ENCODE measurements around the gene TUT1.
"Not testable (repeated sequence)": the region's sequence is repeated elsewhere in the genome, so short reads cannot be mapped to it uniquely, and the experiment has no call there.

TUT1 gene

DNA sequence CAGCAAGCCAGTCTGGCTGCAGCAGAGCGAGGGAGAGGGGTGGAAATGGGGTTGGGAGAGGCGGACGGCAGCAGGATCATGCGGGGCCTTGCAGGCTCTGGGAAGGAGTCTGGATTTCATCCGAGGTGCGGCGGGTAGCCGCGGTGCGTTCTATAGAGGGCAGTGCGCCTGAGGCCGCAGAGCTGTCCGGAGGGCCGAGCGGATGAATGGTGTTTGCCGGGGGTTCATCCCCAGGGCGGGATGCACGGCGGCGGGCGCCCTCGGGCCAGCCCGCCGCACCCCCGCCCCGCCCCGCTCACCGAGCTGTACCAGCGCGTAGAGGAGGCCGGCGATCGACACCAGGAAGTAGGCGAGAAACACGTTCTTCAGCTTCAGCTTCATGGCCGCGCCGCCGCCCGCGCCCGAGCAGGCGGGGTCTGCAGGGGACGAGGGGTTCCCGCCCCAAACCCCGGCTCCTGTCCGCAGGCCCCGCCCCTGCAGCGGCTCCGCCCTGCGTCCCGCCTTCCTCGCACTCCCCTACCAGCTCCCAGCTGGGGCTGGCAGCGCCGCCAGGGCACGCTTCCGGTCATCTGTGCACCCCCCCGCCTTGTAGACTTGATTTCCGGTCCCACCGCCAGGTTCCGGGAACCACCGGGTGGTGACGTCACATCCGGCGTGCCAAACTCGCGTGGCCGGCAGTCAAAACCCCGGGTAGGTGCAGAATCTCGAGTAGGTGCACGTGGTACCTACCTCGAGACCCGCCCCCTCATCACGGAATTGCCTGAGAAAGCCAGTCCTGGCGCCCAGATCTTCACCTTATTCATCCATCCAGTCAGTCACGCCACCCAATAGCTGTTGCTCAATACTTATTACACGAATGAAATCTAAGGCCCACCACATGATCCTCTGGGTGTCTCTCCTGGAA is 30.5 kb upstream of the TUT1 start, which contains the start of gene B3GAT3:
TSS of gene B3GAT3 (minus strand) at position 420 of the 904 bp plus-strand sequence. CDS start at position 381, 39 bp downstream.
- Histone ChIP-seq H3K18ac (ENCODE audit: low read length) (peak within 1 kb of the TSS; percentile 87), H2BK120ac (ENCODE audit: low read depth, low read length) (peak within 1 kb of the TSS; percentile 47), H2BK15ac (ENCODE audit: low read length) (no peak within 1 kb of the TSS), H3K27me3 (ENCODE audit: control insufficient read depth in 3 of 3, insufficient read depth in 3 of 3, low read depth in 1 of 3, low read length in 3 of 3) (no peaks in the 10 kb centered on the region), H3K27ac (replicated peaks; ENCODE audit: low read length) (peak within 1 kb of the TSS; percentile 66), H2BK5ac (ENCODE audit: low read length) (peak within 1 kb of the TSS; percentile 91), H2AK5ac (ENCODE audit: low read depth, low read length) (no peak within 1 kb of the TSS), H3K4me1 (ENCODE audit: control insufficient read depth in 2 of 2, insufficient read depth in 1 of 2, low read depth in 1 of 2, low read length in 2 of 2) (peaks cover 3% of the 10 kb centered on the region in 2 donors), H4K8ac (ENCODE audit: low read depth, low read length) (no peak within 1 kb of the TSS), H3K9ac (ENCODE audit: low read depth, low read length, poor library complexity) (peak within 1 kb of the TSS; percentile 94), H3K4ac (ENCODE audit: low read length) (no peak within 1 kb of the TSS), H3K9me3 (replicated peaks in 1 of 2; ENCODE audit: control insufficient read depth in 2 of 2, insufficient read depth in 1 of 2, low read depth in 1 of 2, low read length in 2 of 2) (no peaks in the 10 kb centered on the region), H3K23ac (ENCODE audit: low read depth, low read length, poor library complexity) (peak within 1 kb of the TSS; percentile 66), H3K4me3 (ENCODE audit: low read length in 2 of 2) (peak within 1 kb of the TSS; percentile 64 to 81), H4K91ac (ENCODE audit: low read depth, low read length, poor library complexity) (no peak within 1 kb of the TSS), H3K36me3 (replicated peaks in 1 of 2; ENCODE audit: control insufficient read depth in 2 of 2, insufficient read depth in 2 of 2, low read length in 2 of 2) (peaks cover 22 to 51% of the 10 kb centered on the region in 2 donors), H2BK12ac (ENCODE audit: low read length) (no peak within 1 kb of the TSS), H3K14ac (ENCODE audit: low read length) (no peak within 1 kb of the TSS), H3K79me1 (ENCODE audit: low read depth, low read length) (peaks cover 2% of the 10 kb centered on the region), H3K4me2 (ENCODE audit: insufficient read depth, low read length, poor library complexity, severe bottlenecking) (peak within 1 kb of the TSS; percentile 74), H2AFZ (ENCODE audit: low read length) (peak within 1 kb of the TSS; percentile 88)
- WGBS, 2 donors (ENCODE audit: extremely low coverage in 2 of 2, insufficient read length in 2 of 2, insufficient replicate concordance in 1 of 2): no CpG with 5 or more reads among the region's 77 CpGs
- peak; percentile 95 for DNase-seq (ENCODE audit: low spot score)

DNA sequence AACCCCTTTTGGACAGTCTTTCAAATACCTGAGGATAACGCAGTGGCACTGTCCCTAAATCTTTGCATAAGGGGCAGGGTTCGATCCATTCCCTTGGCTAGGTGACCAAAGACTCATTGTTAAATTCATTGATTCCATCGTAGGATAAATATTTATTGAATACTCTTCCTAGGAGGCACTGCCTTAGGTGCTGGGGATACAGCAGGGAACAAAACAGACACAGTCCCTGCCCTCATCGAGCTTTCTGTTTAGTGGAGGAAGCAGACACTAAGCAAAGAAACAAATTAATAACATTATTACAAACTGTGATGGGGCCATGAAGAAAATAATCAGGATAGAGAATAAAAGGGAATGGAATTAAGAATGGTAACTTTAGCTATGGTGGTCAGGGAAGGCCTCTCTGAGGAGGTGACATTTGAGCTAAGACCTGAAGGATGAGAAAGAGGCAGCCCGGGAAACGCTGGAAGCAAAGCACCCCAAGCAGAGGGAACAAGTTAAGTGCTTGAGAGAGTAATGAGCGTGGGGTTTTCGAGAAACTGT is 29.8 kb upstream of the TUT1 start:
- H3K4me1 ChIP-seq (ENCODE audit: control insufficient read depth in 2 of 2, insufficient read depth in 1 of 2, low read depth in 1 of 2, low read length in 2 of 2): peaks cover 3% of the 10 kb centered on the region in 2 donors
- H4K8ac ChIP-seq (ENCODE audit: low read depth, low read length): no peak overlapping the region
- H3K4me3 ChIP-seq (ENCODE audit: low read length in 2 of 2): peak overlapping the region; percentile 64 to 81
- no peak overlapping the region for H4K91ac ChIP-seq (ENCODE audit: low read depth, low read length, poor library complexity)
- WGBS, 2 donors (ENCODE audit: extremely low coverage in 2 of 2, insufficient read length in 2 of 2, insufficient replicate concordance in 1 of 2): no CpG with 5 or more reads among the region's 8 CpGs
- no peak for DNase-seq (ENCODE audit: low spot score)
- peaks cover 2% of the 10 kb centered on the region for H3K79me1 ChIP-seq (ENCODE audit: low read depth, low read length)
- no peak overlapping the region for H3K14ac ChIP-seq (ENCODE audit: low read length)
- peak overlapping the region; percentile 94 for H3K9ac ChIP-seq (ENCODE audit: low read depth, low read length, poor library complexity)
- no peak overlapping the region for H2BK15ac ChIP-seq (ENCODE audit: low read length)
- no peaks in the 10 kb centered on the region for H3K27me3 ChIP-seq (ENCODE audit: control insufficient read depth in 3 of 3, insufficient read depth in 3 of 3, low read depth in 1 of 3, low read length in 3 of 3)
- peak overlapping the region; percentile 91 for H2BK5ac ChIP-seq (ENCODE audit: low read length)
- H3K18ac ChIP-seq (ENCODE audit: low read length): peak overlapping the region; percentile 87
- peak overlapping the region; percentile 67 for H3K4me2 ChIP-seq (ENCODE audit: insufficient read depth, low read length, poor library complexity, severe bottlenecking)
- H2BK120ac ChIP-seq (ENCODE audit: low read depth, low read length): peak overlapping the region; percentile 47
- H3K4ac ChIP-seq (ENCODE audit: low read length): no peak overlapping the region
- H2AK5ac ChIP-seq (ENCODE audit: low read depth, low read length): no peak overlapping the region
- H3K23ac ChIP-seq (ENCODE audit: low read depth, low read length, poor library complexity): peak overlapping the region; percentile 66
- H3K36me3 ChIP-seq (replicated peaks in 1 of 2; ENCODE audit: control insufficient read depth in 2 of 2, insufficient read depth in 2 of 2, low read length in 2 of 2): peaks cover 20 to 51% of the 10 kb centered on the region in 2 donors
- H3K9me3 ChIP-seq (replicated peaks in 1 of 2; ENCODE audit: control insufficient read depth in 2 of 2, insufficient read depth in 1 of 2, low read depth in 1 of 2, low read length in 2 of 2): no peaks in the 10 kb centered on the region
- peak overlapping the region; percentile 88 for H2AFZ ChIP-seq (ENCODE audit: low read length)
- no peak overlapping the region for H2BK12ac ChIP-seq (ENCODE audit: low read length)
- H3K27ac ChIP-seq (replicated peaks; ENCODE audit: low read length): peak overlapping the region; percentile 66

- not testable (repeated sequence) for H3K14ac ChIP-seq (ENCODE audit: low read length); H3K23ac ChIP-seq (ENCODE audit: low read depth, low read length, poor library complexity); H3K27ac ChIP-seq (replicated peaks; ENCODE audit: low read length); H3K79me1 ChIP-seq (ENCODE audit: low read depth, low read length); H3K4ac ChIP-seq (ENCODE audit: low read length); H2AFZ ChIP-seq (ENCODE audit: low read length); H4K8ac ChIP-seq (ENCODE audit: low read depth, low read length); DNase-seq (ENCODE audit: low spot score); H3K9ac ChIP-seq (ENCODE audit: low read depth, low read length, poor library complexity); H3K9me3 ChIP-seq (replicated peaks in 1 of 2; ENCODE audit: control insufficient read depth in 2 of 2, insufficient read depth in 1 of 2, low read depth in 1 of 2, low read length in 2 of 2); H2BK12ac ChIP-seq (ENCODE audit: low read length); H2BK120ac ChIP-seq (ENCODE audit: low read depth, low read length); H2BK15ac ChIP-seq (ENCODE audit: low read length); H3K18ac ChIP-seq (ENCODE audit: low read length); H2AK5ac ChIP-seq (ENCODE audit: low read depth, low read length); H3K27me3 ChIP-seq (ENCODE audit: control insufficient read depth in 3 of 3, insufficient read depth in 3 of 3, low read depth in 1 of 3, low read length in 3 of 3); H4K91ac ChIP-seq (ENCODE audit: low read depth, low read length, poor library complexity); H3K4me1 ChIP-seq (ENCODE audit: control insufficient read depth in 2 of 2, insufficient read depth in 1 of 2, low read depth in 1 of 2, low read length in 2 of 2); H3K4me3 ChIP-seq (ENCODE audit: low read length in 2 of 2); H3K4me2 ChIP-seq (ENCODE audit: insufficient read depth, low read length, poor library complexity, severe bottlenecking)
- Histone ChIP-seq H3K36me3 (replicated peaks in 1 of 2; ENCODE audit: control insufficient read depth in 2 of 2, insufficient read depth in 2 of 2, low read length in 2 of 2) (peaks cover 8 to 39% of the 10 kb centered on the region in 2 donors), H2BK5ac (ENCODE audit: low read length) (peak overlapping the region; percentile 53)
- WGBS, 2 donors (ENCODE audit: extremely low coverage in 2 of 2, insufficient read length in 2 of 2, insufficient replicate concordance in 1 of 2): no CpG with 5 or more reads among the region's 14 CpGs
These were observed 25.6 kb upstream of the TUT1 start for GRCh38 chr11:62616957-62617356.

- H3K23ac ChIP-seq (ENCODE audit: low read depth, low read length, poor library complexity): no peak overlapping the region
- no peak overlapping the region for H2AFZ ChIP-seq (ENCODE audit: low read length)
- H2BK120ac ChIP-seq (ENCODE audit: low read depth, low read length): no peak overlapping the region
- H2AK5ac ChIP-seq (ENCODE audit: low read depth, low read length): no peak overlapping the region
- peaks cover 3% of the 10 kb centered on the region for H3K79me1 ChIP-seq (ENCODE audit: low read depth, low read length)
- no peak overlapping the region for H3K4me3 ChIP-seq (ENCODE audit: low read length in 2 of 2)
- H3K27me3 ChIP-seq (ENCODE audit: control insufficient read depth in 3 of 3, insufficient read depth in 3 of 3, low read depth in 1 of 3, low read length in 3 of 3): no peaks in the 10 kb centered on the region
- H3K18ac ChIP-seq (ENCODE audit: low read length): no peak overlapping the region
- H2BK12ac ChIP-seq (ENCODE audit: low read length): no peak overlapping the region
- H3K4me1 ChIP-seq (ENCODE audit: control insufficient read depth in 2 of 2, insufficient read depth in 1 of 2, low read depth in 1 of 2, low read length in 2 of 2): peaks cover 8 to 15% of the 10 kb centered on the region in 2 donors
- no peak for DNase-seq (ENCODE audit: low spot score)
- no peak overlapping the region for H4K8ac ChIP-seq (ENCODE audit: low read depth, low read length)
- peak overlapping the region; percentile 30 for H3K9ac ChIP-seq (ENCODE audit: low read depth, low read length, poor library complexity)
- H3K4ac ChIP-seq (ENCODE audit: low read length): no peak overlapping the region
- H4K91ac ChIP-seq (ENCODE audit: low read depth, low read length, poor library complexity): no peak overlapping the region
- H3K4me2 ChIP-seq (ENCODE audit: insufficient read depth, low read length, poor library complexity, severe bottlenecking): no peak overlapping the region
- H3K9me3 ChIP-seq (replicated peaks in 1 of 2; ENCODE audit: control insufficient read depth in 2 of 2, insufficient read depth in 1 of 2, low read depth in 1 of 2, low read length in 2 of 2): no peaks in the 10 kb centered on the region
- H3K36me3 ChIP-seq (replicated peaks in 1 of 2; ENCODE audit: control insufficient read depth in 2 of 2, insufficient read depth in 2 of 2, low read length in 2 of 2): peaks cover 8 to 37% of the 10 kb centered on the region in 2 donors
- no peak overlapping the region for H3K14ac ChIP-seq (ENCODE audit: low read length)
- no peak overlapping the region for H3K27ac ChIP-seq (replicated peaks; ENCODE audit: low read length)
- no peak overlapping the region for H2BK15ac ChIP-seq (ENCODE audit: low read length)
- whole genome bisulfite sequencing, 2 donors (ENCODE audit: extremely low coverage in 2 of 2, insufficient read length in 2 of 2, insufficient replicate concordance in 1 of 2): no CpG with 5 or more reads among the region's 7 CpGs
- H2BK5ac ChIP-seq (ENCODE audit: low read length): no peak overlapping the region
These were observed 24.2 kb upstream of the TUT1 start for GRCh38 chr11:62615521-62615920.

Data from neuronal stem cell (in vitro differentiated cells).